ENCODE measurements around the gene GUCD1. TPM values are rescaled to one million over a fixed set of nuclear protein-coding genes. Genes with fewer than 3 reads are reported as not detected.

The GUCD1 gene
- total RNA-seq, 1 experiment from 2014 or later, result 48.7 TPM

- ChIA-PET CTCF (no interaction called here), POLR2A (no interaction called here), RAD21 (ENCODE audit: low non-redundant PET in 1 of 2, low total read pairs in 2 of 2, uncharacterized antibody in 2 of 2, unreplicated experiment in 2 of 2) (no interaction called here)
- no peak overlapping the region for H2AFZ ChIP-seq (ENCODE audit: low read depth, low read length, poor library complexity, severe bottlenecking)
- H3K36me3 ChIP-seq (ENCODE audit: control insufficient read depth in 1 of 2, insufficient read depth in 2 of 2, low read length in 2 of 2), result no peaks in the 10 kb centered on the region
- H3K79me2 ChIP-seq (ENCODE audit: insufficient read depth, low read length), result no peaks in the 10 kb centered on the region
- ATAC-seq (no peak), DNase-seq (ENCODE audit: low read depth, low spot score) (no peak)
- H3K9ac ChIP-seq (ENCODE audit: low read length), result no peak overlapping the region
- H3K27me3 ChIP-seq (ENCODE audit: insufficient read depth, low read length), result no peaks in the 10 kb centered on the region
- H3K4me3 ChIP-seq (replicated peaks in 1 of 2; ENCODE audit: low read depth in 1 of 2, low read length in 2 of 2), result no peak overlapping the region
- intact Hi-C loops (cut with micrococcal nuclease), result no loop called here
- H3K9me3 ChIP-seq (ENCODE audit: control insufficient read depth in 1 of 2, insufficient read depth in 1 of 2, low read depth in 1 of 2, low read length in 2 of 2), result no peaks in the 10 kb centered on the region
- no peak overlapping the region for H3K27ac ChIP-seq (ENCODE audit: low read depth, low read length)
- H4K20me1 ChIP-seq (ENCODE audit: insufficient read depth), result no peaks in the 10 kb centered on the region
- no peaks in the 10 kb centered on the region for H3K9me2 ChIP-seq (ENCODE audit: insufficient read depth)
- no TSS peak for BruUV-seq (replicated peaks)
- no peak for TF ChIP-seq JUND (IDR thresholded peaks at IDR 0.05)
- no peak for TF ChIP-seq SRF (IDR thresholded peaks at IDR 0.05; ENCODE audit: low read depth)
- TF ChIP-seq ZNF274 (IDR thresholded peaks at IDR 0.05; ENCODE audit: low read depth, low read length), result no peak
- TF ChIP-seq, protein P1, sequence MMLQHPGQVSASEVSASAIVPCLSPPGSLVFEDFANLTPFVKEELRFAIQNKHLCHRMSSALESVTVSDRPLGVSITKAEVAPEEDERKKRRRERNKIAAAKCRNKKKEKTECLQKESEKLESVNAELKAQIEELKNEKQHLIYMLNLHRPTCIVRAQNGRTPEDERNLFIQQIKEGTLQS (IDR thresholded peaks at IDR 0.05), result no peak
- no peak for TF ChIP-seq REST (IDR thresholded peaks at IDR 0.05; ENCODE audit: low read depth)
- TF ChIP-seq SP1 (IDR thresholded peaks at IDR 0.05; ENCODE audit: low read depth), result no peak
- no peak for TF ChIP-seq ZFX (IDR thresholded peaks at IDR 0.05)
- TF ChIP-seq ZBTB33 (IDR thresholded peaks at IDR 0.05; ENCODE audit: extremely low read depth, insufficient replicate concordance, low read length), result no peak
- no peak for TF ChIP-seq POLR2AphosphoS5 (IDR thresholded peaks at IDR 0.05; ENCODE audit: low read depth, low read length)
- TF ChIP-seq ELF1 (IDR thresholded peaks at IDR 0.05; ENCODE audit: borderline replicate concordance, low read depth), result no peak
- no peak for TF ChIP-seq TCF7L2 (IDR thresholded peaks at IDR 0.05; ENCODE audit: borderline replicate concordance, extremely low read depth, insufficient read depth, insufficient read length)
- no peak for TF ChIP-seq MAX (IDR thresholded peaks at IDR 0.05)
- no peak for TF ChIP-seq YY1 (IDR thresholded peaks at IDR 0.05; ENCODE audit: extremely low read depth, insufficient replicate concordance, low read depth, low read length)
- no peak for TF ChIP-seq FOSL1 (IDR thresholded peaks at IDR 0.05; ENCODE audit: low read depth)
- no peak for TF ChIP-seq CBX3 (IDR thresholded peaks at IDR 0.05; ENCODE audit: low read depth)
- no peak for TF ChIP-seq SIN3A (IDR thresholded peaks at IDR 0.05; ENCODE audit: low read depth)
- no peak for TF ChIP-seq EZH2phosphoT487 (IDR thresholded peaks at IDR 0.05; ENCODE audit: borderline replicate concordance)
- no peak overlapping the region for H3K4me2 ChIP-seq (ENCODE audit: low read length)
- peaks cover 8 to 20% of the 10 kb centered on the region in 2 experiments for H3K4me1 ChIP-seq (ENCODE audit: control insufficient read depth in 1 of 2, insufficient read depth in 2 of 2, low read length in 2 of 2)
Measured at GRCh38 chr22:24595228-24595627, 40.3 kb upstream of the GUCD1 start.
